ENCODE data around the gene ATP5F1D.

- TF ChIP-seq POLR2A (IDR thresholded peaks at IDR 0.05; ENCODE audit: low read depth, low read length) (peak; percentile 89), TAF1 (IDR thresholded peaks at IDR 0.05; ENCODE audit: low read depth, low read length) (no peak), SPI1 (IDR thresholded peaks at IDR 0.05; ENCODE audit: low read depth, low read length) (no peak), POU2F2 (IDR thresholded peaks at IDR 0.05; ENCODE audit: low read depth, low read length) (no peak; the same call in 1 of the 2 replicates)
These were observed 28.1 kb downstream of the ATP5F1D start for GRCh38 chr19:1269478-1270212.
